GM12801 (cell line): ENCODE data around the gene PDE1C.

Source experiments
- TF ChIP-seq, protein P1 (sequence below): IDR thresholded peaks from one replicate; pipeline ENCODE4 v1.5.1; 2011; ENCODE audit warnings: control low read depth; ENCODE audit not compliant: insufficient read length; ENCODE audit errors: extremely low read depth

PDE1C gene

GRCh38 chr7:31935124-31936054 is 134.8 kb downstream of the PDE1C start:
- TF ChIP-seq, protein P1, sequence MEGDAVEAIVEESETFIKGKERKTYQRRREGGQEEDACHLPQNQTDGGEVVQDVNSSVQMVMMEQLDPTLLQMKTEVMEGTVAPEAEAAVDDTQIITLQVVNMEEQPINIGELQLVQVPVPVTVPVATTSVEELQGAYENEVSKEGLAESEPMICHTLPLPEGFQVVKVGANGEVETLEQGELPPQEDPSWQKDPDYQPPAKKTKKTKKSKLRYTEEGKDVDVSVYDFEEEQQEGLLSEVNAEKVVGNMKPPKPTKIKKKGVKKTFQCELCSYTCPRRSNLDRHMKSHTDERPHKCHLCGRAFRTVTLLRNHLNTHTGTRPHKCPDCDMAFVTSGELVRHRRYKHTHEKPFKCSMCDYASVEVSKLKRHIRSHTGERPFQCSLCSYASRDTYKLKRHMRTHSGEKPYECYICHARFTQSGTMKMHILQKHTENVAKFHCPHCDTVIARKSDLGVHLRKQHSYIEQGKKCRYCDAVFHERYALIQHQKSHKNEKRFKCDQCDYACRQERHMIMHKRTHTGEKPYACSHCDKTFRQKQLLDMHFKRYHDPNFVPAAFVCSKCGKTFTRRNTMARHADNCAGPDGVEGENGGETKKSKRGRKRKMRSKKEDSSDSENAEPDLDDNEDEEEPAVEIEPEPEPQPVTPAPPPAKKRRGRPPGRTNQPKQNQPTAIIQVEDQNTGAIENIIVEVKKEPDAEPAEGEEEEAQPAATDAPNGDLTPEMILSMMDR = no peak

DNA sequence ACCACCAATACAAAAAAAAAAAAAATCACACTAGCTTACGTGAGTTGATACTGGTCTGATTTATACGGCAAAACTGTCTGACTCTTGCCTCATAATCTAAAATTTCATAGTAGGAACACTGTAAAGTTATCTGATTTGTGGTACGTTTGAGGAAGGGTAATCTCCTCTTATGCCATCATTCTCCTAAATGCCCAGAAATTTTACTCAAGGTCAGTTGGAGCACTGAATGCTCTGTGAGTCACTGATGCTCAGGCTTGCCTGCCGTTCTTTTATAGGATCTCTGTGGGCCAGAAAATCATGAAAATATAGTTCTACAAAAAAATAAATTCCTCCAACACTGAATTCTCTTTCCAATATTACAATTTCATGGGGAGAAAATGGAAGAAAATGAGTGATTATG is 135.7 kb downstream of the PDE1C start:
- TF ChIP-seq, protein P1 = no peak

DNA sequence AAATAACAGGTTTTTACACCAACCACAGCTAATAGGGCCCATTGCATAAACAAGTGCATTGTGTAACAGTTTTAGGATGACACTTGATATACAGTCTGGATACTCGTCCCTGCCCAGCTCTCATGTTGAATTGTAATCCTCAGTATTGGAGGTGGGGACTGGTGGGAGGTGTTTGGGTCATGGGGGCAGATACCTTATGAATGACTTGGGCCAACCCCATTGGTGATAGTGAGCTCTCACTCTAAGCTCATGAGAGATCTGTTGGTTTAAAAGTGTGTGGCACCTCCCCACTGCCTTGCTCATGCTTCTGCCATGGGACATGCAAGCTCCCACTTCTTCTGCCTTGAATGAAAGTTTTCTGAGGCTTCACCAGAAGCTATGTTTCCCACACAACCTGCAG is 136.7 kb downstream of the PDE1C start:
- TF ChIP-seq, protein P1 = no peak

GRCh38 chr7:31926991-31927584 is 143.1 kb downstream of the PDE1C start:
- TF ChIP-seq, protein P1 = no peak

DNA sequence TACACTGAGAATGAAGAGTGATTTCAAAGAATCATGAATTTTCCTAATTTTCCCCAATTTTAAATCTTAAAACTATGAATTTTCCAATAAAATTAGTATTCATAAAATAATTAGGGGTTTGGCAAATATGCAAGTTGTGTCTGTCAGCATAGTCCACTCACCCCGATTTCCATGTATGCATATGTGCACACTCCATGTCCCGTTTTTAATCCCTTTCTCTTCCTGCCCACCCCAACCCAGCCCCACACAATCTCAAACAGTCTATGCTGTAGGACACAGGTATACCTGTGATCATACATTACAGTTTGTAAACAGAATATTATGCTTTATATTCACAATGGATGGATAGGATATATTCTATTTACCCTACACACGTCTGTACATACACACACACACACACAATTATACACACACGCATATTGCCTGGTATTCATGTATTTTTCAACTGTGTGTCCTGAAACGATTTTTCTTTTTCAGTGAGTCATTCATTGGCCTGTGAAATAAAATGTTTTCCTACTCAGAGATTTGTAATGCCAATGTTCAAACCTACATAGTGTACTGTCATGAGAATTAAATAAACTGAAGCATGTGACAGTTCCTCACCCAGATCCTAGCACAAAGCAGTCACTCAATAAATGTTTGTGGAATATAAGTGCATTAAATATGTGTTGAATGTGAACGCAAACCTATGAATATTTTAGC is 144.3 kb downstream of the PDE1C start:
- TF ChIP-seq, protein P1 = no peak

- TF ChIP-seq, protein P1 = no peak
These were observed 146.0 kb downstream of the PDE1C start for GRCh38 chr7:31924251-31924650.

- TF ChIP-seq, protein P1 = no peak
These were observed 147.4 kb downstream of the PDE1C start for GRCh38 chr7:31922848-31923247.
